Psoas muscle (tissue), 8 donors: ENCODE results near the gene PRCD. TPM values are rescaled to one million over a fixed set of nuclear protein-coding genes. Genes with fewer than 3 reads are reported as not detected.
A peak's percentile ranks its signal among the peaks of the same experiment; 100 is the strongest.
"Not testable (repeated sequence)": the region's sequence is repeated elsewhere in the genome, so short reads cannot be mapped to it uniquely, and the experiment has no call there.

Source experiments
- ATAC-seq, 4 donors: fragments of 200-7000 bp; cut with Tn5 transposase; one replicate each; pipeline ENCODE4 v1.9.1; 2020; ENCODE audit warnings: moderate library complexity in 3 of 4, mild to moderate bottlenecking in 2 of 4
- DNase-seq, 2 donors: peaks; one replicate each; pipeline ENCODE4 v3.0.0-alpha.2; 2020
- H3K27ac ChIP-seq: fragments of 200-600 bp; one replicate; pipeline ENCODE4 v1.8.0; 2022
- H3K27me3 ChIP-seq, 3 donors: fragments of 200-600 bp in 1 of 3; one replicate each; pipeline versions ENCODE4 v1.6.1 to v1.8.0; 2013 to 2022; ENCODE audit warnings: low read length in 2 of 3, mild to moderate bottlenecking in 2 of 3, moderate library complexity in 1 of 3; ENCODE audit not compliant: insufficient read depth in 3 of 3
- H3K36me3 ChIP-seq, 2 donors: fragments of 200-600 bp in 1 of 2; one replicate each; pipeline versions ENCODE4 v1.6.1 to v1.8.0; 2013 to 2022; ENCODE audit warnings: low read depth in 1 of 2, mild to moderate bottlenecking in 1 of 2, moderate library complexity in 1 of 2; ENCODE audit not compliant: insufficient read depth in 1 of 2
- H3K4me1 ChIP-seq: fragments of 200-600 bp; one replicate; pipeline ENCODE4 v1.8.0; 2022
- H3K4me3 ChIP-seq: fragments of 200-600 bp; one replicate; pipeline ENCODE4 v1.8.0; 2022; ENCODE audit warnings: mild to moderate bottlenecking
- H3K9me3 ChIP-seq: fragments of 200-600 bp; one replicate; pipeline ENCODE4 v1.8.0; 2022
- WGBS, 3 donors: extraction: QIAGEN DNeasy Blood & Tissue Kit; methylation state at CpG; one replicate each; pipeline versions ENCODE4 v1.1.6 to v1.1.7; 2013; 5-methylcytosine and 5-hydroxymethylcytosine counted together
- intact Hi-C, 2 donors: fragments of 100-400 bp; cut with DNase I; formaldehyde crosslinking; loops; one replicate each; pipeline versions ENCODE4 v1.11.0 to v1.14.2; 2022
- polyA plus RNA-seq, 3 donors: library from polyadenylated mRNA; stranded (reverse); fragments of 200-250 nt; gene quantifications; one replicate each; pipeline ENCODE4 v1.2.3, GENCODE V29; 2013
- total RNA-seq, 4 donors: library from RNA; stranded (reverse); fragmentation: NEBNext Ultra II Directional in 2 of 4; extraction: Animal tissue kit (Norgen Biotek cat#: 25700) in 2 of 4; gene quantifications; one replicate each; pipeline versions ENCODE4 v1.2.1 to v1.2.4, GENCODE V29; 2021 to 2023
- TF ChIP-seq, protein P1 (sequence below): fragments of 200-600 bp; IDR thresholded peaks from one replicate; pipeline ENCODE4 v1.8.0; 2022; ENCODE audit warnings: antibody characterized with exemption
- donor health status: healthy with polysubstance abuse.
- donor health status: DM: no; HTN: no; CAD: no; lungs with moderate emphysema.
- donor health status: Bipolar disorder and iron deficiency.
- donor health status: healthy.
- donor health status: DM: yes; HTN: yes; CAD: no.
- donor health status: DM: no; HTN: no; CAD: no.
- donor health status: DM: no; HTN: no; CAD: no.
- donor health status: DM: yes; HTN: yes; CAD: no.

PRCD gene
- total and polyA plus RNA-seq, 7 donors: 0.18 to 1.7 (median 1.3) TPM

DNA sequence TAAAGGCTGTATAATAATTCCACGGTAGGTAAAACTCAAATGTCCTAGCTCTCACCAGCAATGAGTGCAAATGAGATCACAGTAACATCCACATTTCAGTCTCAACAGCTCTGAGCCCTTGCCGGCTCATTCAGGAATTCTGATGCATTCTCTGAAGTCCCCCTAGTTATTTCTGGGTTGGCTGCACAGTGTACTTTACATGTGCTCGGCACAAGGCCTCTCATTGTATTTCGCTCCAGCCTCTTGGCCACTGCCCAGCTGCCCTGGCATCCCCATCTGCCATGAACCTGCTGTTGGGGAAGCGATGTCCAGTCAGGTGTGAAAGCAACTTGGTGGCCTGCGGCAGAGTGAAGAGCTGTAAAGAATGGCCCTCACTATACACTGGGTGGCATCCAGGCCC, 14.3 kb downstream of the PRCD start:
- intact Hi-C loops: loop anchor here in 1 of 2 donors (5.0 kb wide), 1 partner anchor 33 kb away; the partner anchor contains the start of gene ST6GALNAC2
- TF ChIP-seq, protein P1, sequence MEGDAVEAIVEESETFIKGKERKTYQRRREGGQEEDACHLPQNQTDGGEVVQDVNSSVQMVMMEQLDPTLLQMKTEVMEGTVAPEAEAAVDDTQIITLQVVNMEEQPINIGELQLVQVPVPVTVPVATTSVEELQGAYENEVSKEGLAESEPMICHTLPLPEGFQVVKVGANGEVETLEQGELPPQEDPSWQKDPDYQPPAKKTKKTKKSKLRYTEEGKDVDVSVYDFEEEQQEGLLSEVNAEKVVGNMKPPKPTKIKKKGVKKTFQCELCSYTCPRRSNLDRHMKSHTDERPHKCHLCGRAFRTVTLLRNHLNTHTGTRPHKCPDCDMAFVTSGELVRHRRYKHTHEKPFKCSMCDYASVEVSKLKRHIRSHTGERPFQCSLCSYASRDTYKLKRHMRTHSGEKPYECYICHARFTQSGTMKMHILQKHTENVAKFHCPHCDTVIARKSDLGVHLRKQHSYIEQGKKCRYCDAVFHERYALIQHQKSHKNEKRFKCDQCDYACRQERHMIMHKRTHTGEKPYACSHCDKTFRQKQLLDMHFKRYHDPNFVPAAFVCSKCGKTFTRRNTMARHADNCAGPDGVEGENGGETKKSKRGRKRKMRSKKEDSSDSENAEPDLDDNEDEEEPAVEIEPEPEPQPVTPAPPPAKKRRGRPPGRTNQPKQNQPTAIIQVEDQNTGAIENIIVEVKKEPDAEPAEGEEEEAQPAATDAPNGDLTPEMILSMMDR: no peak
- 24 to 50% (median 28%) methylated on average over 6 of the region's 6 CpGs for WGBS, 3 donors
- Histone ChIP-seq H3K4me3 (no peak overlapping the region), H3K27me3 (no peaks in the 10 kb centered on the region), H3K9me3 (no peaks in the 10 kb centered on the region), H3K36me3 (peaks cover 0 to 7% of the 10 kb centered on the region in 2 donors), H3K27ac (peak overlapping the region; percentile 55), H3K4me1 (peaks cover 34% of the 10 kb centered on the region)
- ATAC-seq (peak in 2 of 4 donors; percentile 9 to 19), DNase-seq (peak in 1 of 2 donors; percentile 30)

DNA sequence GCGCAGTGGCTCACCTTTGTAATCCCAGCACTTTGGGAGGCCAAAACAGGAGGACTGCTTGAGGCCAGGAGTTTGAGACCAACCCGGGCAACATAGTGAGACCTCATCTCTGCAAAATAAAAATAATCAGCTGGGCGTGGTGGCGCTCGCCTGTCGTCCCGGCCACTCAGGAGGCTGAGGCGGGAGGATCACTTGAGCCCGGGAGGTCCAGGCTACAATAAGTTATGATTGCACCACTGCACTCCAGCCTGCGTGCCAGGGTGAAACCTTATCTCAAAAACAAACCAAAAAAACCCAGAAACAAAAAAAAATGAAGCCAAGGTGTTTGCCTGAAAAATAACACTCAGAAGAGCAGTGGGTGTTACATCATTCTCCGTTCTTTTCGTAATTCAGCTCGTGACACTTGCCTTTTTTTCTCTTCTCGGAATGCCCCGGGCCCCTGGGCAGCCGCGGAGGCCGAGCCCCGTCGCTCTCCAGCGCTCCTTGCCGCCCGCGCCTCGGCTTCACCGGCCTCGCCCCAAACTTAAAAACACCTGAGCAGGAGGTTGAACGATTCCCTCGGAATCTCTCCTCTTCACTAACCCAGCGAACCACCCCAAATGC, 17.0 kb downstream of the PRCD start:
- Histone ChIP-seq H3K4me1 (peaks cover 50% of the 10 kb centered on the region), H3K27ac (peak overlapping the region; percentile 86), H3K9me3 (no peaks in the 10 kb centered on the region), H3K27me3 (no peaks in the 10 kb centered on the region), H3K4me3 (peak overlapping the region; percentile 82), H3K36me3 (peaks cover 0 to 26% of the 10 kb centered on the region in 2 donors)
- 38 to 43% (median 42%) methylated on average over 30 of the region's 30 CpGs for WGBS, 3 donors
- intact Hi-C loops: loop anchor here in 1 of 2 donors (5.0 kb wide), 1 partner anchor 155 kb away; the partner anchor contains the start of gene MXRA7
- ATAC-seq (peak; percentile 16 to 34 (median 22)), DNase-seq (no peak)
- TF ChIP-seq, protein P1: no peak

DNA sequence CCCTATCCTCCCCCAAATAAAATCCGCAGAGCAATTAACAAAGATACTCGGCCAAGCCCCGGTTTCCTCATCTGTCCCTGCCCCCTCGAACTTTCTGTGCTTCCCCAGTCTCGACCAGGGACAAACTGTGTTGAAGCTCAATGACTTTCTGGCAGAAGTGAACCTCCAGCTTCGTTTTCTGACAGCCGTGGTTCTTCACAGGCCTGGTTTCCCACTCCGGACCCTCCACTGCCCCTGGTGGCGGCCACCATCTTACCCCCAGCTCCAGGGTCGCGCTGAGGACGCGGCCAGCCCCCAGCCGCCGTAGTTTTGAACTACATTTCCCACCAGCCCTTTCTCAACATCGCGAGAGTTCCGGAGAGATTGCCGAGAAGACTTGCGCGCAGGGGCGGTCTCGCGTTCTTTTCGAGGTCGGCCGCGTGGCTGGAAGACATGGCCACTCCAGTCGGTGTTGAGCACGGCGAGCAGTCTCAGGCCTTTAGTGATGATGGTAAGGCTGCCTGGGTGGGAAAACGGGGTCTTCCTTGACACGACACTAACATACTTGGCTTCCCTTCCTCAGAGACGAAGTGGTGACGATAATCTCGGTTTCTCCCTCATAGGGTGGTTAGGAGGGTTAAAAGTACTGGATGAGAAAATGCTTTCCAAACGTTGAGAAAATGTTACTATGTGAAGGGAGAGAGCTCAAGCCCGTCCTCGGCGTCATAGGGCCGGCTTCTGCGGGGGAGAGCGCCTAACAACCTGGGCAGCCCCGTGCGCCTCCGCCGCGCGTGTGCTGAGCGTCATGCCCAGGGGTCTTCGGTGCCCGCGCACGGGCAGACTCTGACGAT, 17.7 kb downstream of the PRCD start:
- Histone ChIP-seq H3K9me3 (no peaks in the 10 kb centered on the region), H3K4me3 (peak overlapping the region; percentile 82), H3K36me3 (peaks cover 0 to 29% of the 10 kb centered on the region in 2 donors), H3K4me1 (peaks cover 55% of the 10 kb centered on the region), H3K27ac (peak overlapping the region; percentile 86), H3K27me3 (no peaks in the 10 kb centered on the region)
- DNase-seq (peak; percentile 93 to 97), ATAC-seq (peak; percentile 92 to 94 (median 93))
- intact Hi-C loops: loop anchor here in 1 of 2 donors (5.0 kb wide), 1 partner anchor 155 kb away; the partner anchor contains the start of gene MXRA7
- TF ChIP-seq, protein P1: peak; percentile 60
- WGBS, 3 donors: 0 to 1% (median 1%) methylated on average over 55 of the region's 55 CpGs

DNA sequence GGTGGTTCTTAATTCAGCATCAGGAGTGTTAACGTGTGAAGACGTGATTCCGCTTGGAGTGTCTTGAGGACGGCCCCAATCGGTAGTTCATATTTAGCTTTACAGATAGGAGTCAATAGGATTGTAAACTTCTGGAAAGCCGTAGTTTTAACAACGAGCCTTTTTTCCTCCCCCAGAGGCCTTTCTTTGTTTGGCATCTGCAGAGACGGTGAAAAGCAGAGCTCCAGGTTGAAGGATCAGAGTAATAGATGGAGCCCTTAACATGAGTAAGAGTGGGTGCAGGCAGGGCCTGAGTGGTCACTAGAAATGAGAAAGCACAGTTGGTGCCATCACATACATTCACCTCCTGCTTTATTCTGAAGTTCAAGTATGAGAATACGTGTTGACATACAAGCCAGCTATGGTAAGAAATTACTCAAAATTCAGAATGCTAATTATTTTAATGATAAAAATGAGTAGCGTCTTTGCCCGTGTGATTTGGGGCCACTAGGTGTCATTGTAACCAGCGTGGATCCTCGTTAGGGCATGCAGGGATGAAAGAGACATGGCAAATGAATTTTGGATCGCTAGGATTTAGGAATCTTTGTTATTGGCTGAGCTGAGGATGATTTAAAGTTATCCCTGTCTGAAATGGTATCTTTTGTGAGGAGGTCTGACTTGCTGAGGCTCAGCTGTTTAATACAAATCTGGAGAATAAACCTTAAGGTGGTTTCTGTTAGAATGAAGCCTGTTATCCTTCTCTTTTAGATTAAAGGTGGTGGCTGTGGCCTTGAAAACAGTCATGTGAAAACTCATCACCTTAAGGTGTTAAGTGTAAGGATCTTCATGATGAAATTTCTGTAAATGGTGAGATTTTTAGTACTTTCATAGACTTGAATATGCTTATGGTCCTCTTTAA, 18.6 kb downstream of the PRCD start:
- Histone ChIP-seq H3K27me3 (no peaks in the 10 kb centered on the region), H3K4me3 (peak overlapping the region; percentile 82), H3K9me3 (no peaks in the 10 kb centered on the region), H3K27ac (peak overlapping the region; percentile 86), H3K4me1 (peaks cover 62% of the 10 kb centered on the region), H3K36me3 (peaks cover 0 to 37% of the 10 kb centered on the region in 2 donors)
- intact Hi-C loops: loop anchor here in 1 of 2 donors (5.0 kb wide), 1 partner anchor 154 kb away; the partner anchor contains the start of gene MXRA7
- DNase-seq: no peak
- TF ChIP-seq, protein P1: peak; percentile 44
- 0 to 2% (median 1%) methylated on average over 14 of the region's 14 CpGs for WGBS, 3 donors
- ATAC-seq: peak in 3 of 4 donors; percentile 29 to 46 (median 31)

DNA sequence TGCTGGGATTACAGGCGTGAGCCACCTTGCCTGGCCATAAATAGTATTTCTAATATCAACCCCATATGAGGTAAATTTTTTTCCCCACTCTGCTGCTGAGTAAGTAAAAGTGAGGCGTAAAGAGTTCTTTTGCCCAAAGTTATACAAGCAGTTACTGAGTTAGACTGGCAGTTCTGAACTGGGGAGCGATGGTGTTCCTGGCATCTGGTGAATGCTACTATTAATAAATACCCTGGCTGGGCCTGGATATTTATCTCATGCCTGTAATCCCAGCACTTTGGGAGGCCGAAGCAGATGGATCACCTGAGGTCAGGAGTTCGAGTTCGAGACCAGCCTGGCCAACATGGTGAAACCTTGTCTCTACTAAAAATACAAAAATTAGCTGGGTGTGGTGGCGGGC, 19.6 kb downstream of the PRCD start:
- DNase-seq, H3K9me3 ChIP-seq, ATAC-seq, H3K27me3 ChIP-seq: not testable (repeated sequence)
- intact Hi-C loops: loop anchor here in 1 of 2 donors (5.0 kb wide), 1 partner anchor 153 kb away; the partner anchor contains the start of gene MXRA7
- Histone ChIP-seq H3K36me3 (peaks cover 0 to 47% of the 10 kb centered on the region in 2 donors), H3K4me1 (peaks cover 56% of the 10 kb centered on the region), H3K27ac (peak overlapping the region; percentile 86), H3K4me3 (peak overlapping the region; percentile 82)
- WGBS, 3 donors: 31 to 53% (median 36%) methylated on average over 7 of the region's 7 CpGs
